ENCODE results near the gene PALM3.

The PALM3 gene

DNA sequence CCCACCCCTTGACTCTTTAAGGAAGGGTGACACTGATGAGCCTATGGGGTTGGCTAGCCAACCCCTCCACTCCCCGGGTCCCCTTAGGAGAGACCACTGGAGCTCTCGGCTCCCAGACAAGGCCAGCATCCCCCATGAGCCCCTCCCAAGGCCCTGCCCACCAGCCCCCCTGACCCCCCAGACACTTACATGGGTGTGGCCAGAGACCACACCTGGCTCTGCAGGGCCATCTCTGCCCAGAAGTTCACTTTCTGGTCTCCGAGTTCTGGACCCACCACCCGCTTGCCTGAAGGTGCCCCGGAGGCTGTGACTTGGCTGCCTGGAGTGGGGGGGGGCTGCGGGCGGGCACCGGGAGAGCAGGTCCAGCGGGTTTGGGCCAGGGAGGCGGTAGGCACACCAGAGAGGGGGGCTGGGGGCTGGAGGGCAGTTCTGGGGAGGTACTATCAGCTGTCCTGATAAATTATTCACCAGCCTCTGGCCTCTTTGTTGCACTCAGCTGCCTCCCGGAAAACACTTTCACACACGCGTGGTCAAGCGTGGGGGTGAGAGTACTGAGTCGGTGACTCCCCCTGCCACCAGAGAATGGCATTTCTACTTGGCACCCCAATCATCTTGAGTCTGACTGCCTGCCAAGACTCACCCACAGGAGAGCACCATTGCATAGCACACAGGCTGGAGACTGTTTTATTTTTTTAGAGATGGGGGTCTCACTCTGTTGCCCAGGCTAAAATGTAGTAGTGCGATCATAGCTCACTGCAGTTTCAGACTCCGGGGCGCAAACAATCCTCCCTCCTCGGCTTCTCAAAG lies at the start of gene PALM3:
TSS of gene PALM3 (minus strand) at position 326 of the 807 bp plus-strand sequence. CDS start at position 230, 96 bp downstream.
- in situ Hi-C loops (cut with HindIII; ENCODE audit: low pct_unique_long_range_greater_than_20kb, low sequenced_read_pairs): no loop called here
- peak; percentile 37 to 57 for DNase-seq (ENCODE audit: low read depth in 1 of 2, low spot score in 1 of 2)
- TF ChIP-seq JUND (IDR thresholded peaks at IDR 0.05; ENCODE audit: low read depth): no peak

- no peak for TF ChIP-seq JUND (IDR thresholded peaks at IDR 0.05; ENCODE audit: low read depth)
- no peak for DNase-seq (ENCODE audit: low read depth in 1 of 2, low spot score in 1 of 2)
- in situ Hi-C loops (cut with HindIII; ENCODE audit: low pct_unique_long_range_greater_than_20kb, low sequenced_read_pairs): no loop called here
Observed at GRCh38 chr19:14111486-14111885, 49.6 kb upstream of the PALM3 start.

- no peak for DNase-seq (ENCODE audit: low read depth in 1 of 2, low spot score in 1 of 2)
- in situ Hi-C loops (cut with HindIII; ENCODE audit: low pct_unique_long_range_greater_than_20kb, low sequenced_read_pairs): no loop called here
- no peak for TF ChIP-seq JUND (IDR thresholded peaks at IDR 0.05; ENCODE audit: low read depth)
Observed at GRCh38 chr19:14110650-14111049, 48.8 kb upstream of the PALM3 start.

GRCh38 chr19:14107581-14108461 lies 45.9 kb upstream of the PALM3 start:
- DNase-seq (ENCODE audit: low read depth in 1 of 2, low spot score in 1 of 2): no peak
- in situ Hi-C loops (cut with HindIII; ENCODE audit: low pct_unique_long_range_greater_than_20kb, low sequenced_read_pairs): no loop called here
- no peak for TF ChIP-seq JUND (IDR thresholded peaks at IDR 0.05; ENCODE audit: low read depth)

GRCh38 chr19:14106840-14107239 lies 45.0 kb upstream of the PALM3 start:
- DNase-seq (ENCODE audit: low read depth in 1 of 2, low spot score in 1 of 2): no peak
- TF ChIP-seq JUND (IDR thresholded peaks at IDR 0.05; ENCODE audit: low read depth): no peak
- in situ Hi-C loops (cut with HindIII; ENCODE audit: low pct_unique_long_range_greater_than_20kb, low sequenced_read_pairs): no loop called here

DNA sequence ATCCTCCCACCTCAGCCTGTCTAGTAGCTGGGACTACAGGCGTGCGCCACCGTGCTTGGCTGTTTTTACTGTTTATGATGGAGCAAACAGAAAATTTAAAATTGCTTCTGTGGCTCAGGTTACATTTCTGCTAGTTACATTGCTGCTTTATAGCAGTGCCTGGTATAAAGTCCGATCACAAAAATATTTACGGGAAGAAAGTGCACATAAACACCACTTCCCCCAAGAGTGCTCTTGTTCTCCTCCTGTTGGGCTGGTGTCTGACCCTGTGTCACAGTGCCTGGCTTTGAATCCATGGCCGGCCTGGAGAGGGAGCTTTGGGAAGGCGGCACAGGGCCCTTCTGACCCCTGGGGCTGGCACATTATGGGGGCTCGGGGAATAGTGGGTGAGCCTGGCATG lies 43.8 kb upstream of the PALM3 start:
- no peak for DNase-seq (ENCODE audit: low read depth in 1 of 2, low spot score in 1 of 2)
- in situ Hi-C loops (cut with HindIII; ENCODE audit: low pct_unique_long_range_greater_than_20kb, low sequenced_read_pairs): no loop called here
- no peak for TF ChIP-seq JUND (IDR thresholded peaks at IDR 0.05; ENCODE audit: low read depth)

GRCh38 chr19:14103310-14103709 lies 41.4 kb upstream of the PALM3 start:
- TF ChIP-seq JUND (IDR thresholded peaks at IDR 0.05; ENCODE audit: low read depth): no peak
- no peak for DNase-seq (ENCODE audit: low read depth in 1 of 2, low spot score in 1 of 2)
- in situ Hi-C loops (cut with HindIII; ENCODE audit: low pct_unique_long_range_greater_than_20kb, low sequenced_read_pairs): no loop called here

- DNase-seq (ENCODE audit: low read depth in 1 of 2, low spot score in 1 of 2): no peak
- in situ Hi-C loops (cut with HindIII; ENCODE audit: low pct_unique_long_range_greater_than_20kb, low sequenced_read_pairs): no loop called here
- TF ChIP-seq JUND (IDR thresholded peaks at IDR 0.05; ENCODE audit: low read depth): no peak
Observed at GRCh38 chr19:14102756-14103155, 40.9 kb upstream of the PALM3 start.

- in situ Hi-C loops (cut with HindIII; ENCODE audit: low pct_unique_long_range_greater_than_20kb, low sequenced_read_pairs): no loop called here
- no peak for DNase-seq (ENCODE audit: low read depth in 1 of 2, low spot score in 1 of 2)
- no peak for TF ChIP-seq JUND (IDR thresholded peaks at IDR 0.05; ENCODE audit: low read depth)
Observed at GRCh38 chr19:14102102-14102696, 40.3 kb upstream of the PALM3 start.

DNA sequence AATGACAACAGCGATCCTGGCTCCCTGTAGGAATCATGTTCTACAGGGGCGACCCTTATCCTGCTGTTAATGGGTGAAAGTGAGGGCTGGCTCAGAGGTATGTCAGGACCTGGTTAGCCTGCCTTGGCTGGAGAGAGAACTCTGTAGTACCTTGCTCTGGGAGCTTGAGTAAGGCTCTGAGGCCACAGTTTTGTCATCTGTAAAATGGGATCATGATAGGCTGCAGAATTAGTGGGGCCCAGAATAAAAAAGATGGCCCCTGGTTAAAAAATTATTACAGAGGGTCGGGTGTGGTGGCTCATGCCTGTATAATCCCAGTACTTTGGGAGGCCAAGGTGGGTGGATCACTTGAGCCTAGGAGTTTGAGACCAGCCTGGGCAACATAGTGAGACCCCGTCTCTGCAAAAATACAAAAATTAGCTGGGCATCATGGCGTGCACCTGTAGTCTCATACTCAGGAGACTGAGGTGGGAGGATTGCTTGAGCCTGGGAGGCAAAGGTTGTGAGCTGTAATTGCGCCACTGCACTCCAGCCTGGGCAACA lies 39.2 kb upstream of the PALM3 start:
- no peak for TF ChIP-seq JUND (IDR thresholded peaks at IDR 0.05; ENCODE audit: low read depth)
- DNase-seq (ENCODE audit: low read depth in 1 of 2, low spot score in 1 of 2): no peak
- in situ Hi-C loops (cut with HindIII; ENCODE audit: low pct_unique_long_range_greater_than_20kb, low sequenced_read_pairs): no loop called here

GRCh38 chr19:14097532-14098151 lies 35.8 kb upstream of the PALM3 start:
- peak in 1 of 2 experiments; percentile 33 for DNase-seq (ENCODE audit: low read depth in 1 of 2, low spot score in 1 of 2)
- TF ChIP-seq JUND (IDR thresholded peaks at IDR 0.05; ENCODE audit: low read depth): no peak
- in situ Hi-C loops (cut with HindIII; ENCODE audit: low pct_unique_long_range_greater_than_20kb, low sequenced_read_pairs): no loop called here

Data from T47D (cell line).